Peyer's patch (tissue), 4 donors: ENCODE data around the gene SMARCA2. TPM values are rescaled to one million over a fixed set of nuclear protein-coding genes. Genes with fewer than 3 reads are reported as not detected.

Experiments used
- DNase-seq, 3 donors: peaks; one replicate each; pipeline ENCODE4 v3.0.0-alpha.2; 2017 to 2019
- H3K27ac ChIP-seq, 4 donors: fragments of 200-600 bp; sonication (generic); one replicate each; pipeline ENCODE4 v1.5.1; 2016 to 2019
- H3K27me3 ChIP-seq, 2 donors: fragments of 200-600 bp; sonication (generic); one replicate each; pipeline ENCODE4 v1.5.1; 2019
- H3K36me3 ChIP-seq, 3 donors: fragments of 200-600 bp; sonication (generic); one replicate each; pipeline ENCODE4 v1.5.1; 2016 to 2019
- H3K4me1 ChIP-seq, 4 donors: fragments of 200-600 bp; sonication (generic); one replicate each; pipeline ENCODE4 v1.5.1; 2016 to 2019
- H3K4me3 ChIP-seq, 4 donors: fragments of 200-600 bp; sonication (generic); 1 replicate in 3 of 4; 2 replicates in 1 of 4; pipeline ENCODE4 v1.5.1; 2016 to 2019; ENCODE audit warnings: mild to moderate bottlenecking in 1 of 4
- H3K9me3 ChIP-seq, 4 donors: fragments of 200-600 bp; sonication (generic); one replicate each; pipeline ENCODE4 v1.5.1; 2016 to 2019; ENCODE audit warnings: mild to moderate bottlenecking in 1 of 4
- POLR2A ChIP-seq, 2 donors: fragments of 450-650 bp; IDR thresholded peaks; one replicate each; pipeline ENCODE4 v1.5.1; 2017; ENCODE audit warnings: antibody characterized with exemption in 2 of 2, mild to moderate bottlenecking in 2 of 2, moderate library complexity in 2 of 2
- total RNA-seq, 4 donors: library from RNA; depleted of rRNA; stranded (reverse); fragments of >200 nt; gene quantifications; one replicate each; pipeline ENCODE4 v1.1.0, GENCODE V29; 2016
- TF ChIP-seq, protein P1 (sequence below), 6 experiments: fragments of 450-650 bp in 4 of 6; fragments of 200-600 bp in 2 of 6; sonication (generic) in 1 of 6; IDR thresholded peaks; one replicate each; pipeline ENCODE4 v1.5.1; 2017 to 2019; ENCODE audit warnings: antibody characterized with exemption in 6 of 6, mild to moderate bottlenecking in 3 of 6, moderate library complexity in 1 of 6

SMARCA2 gene
- total RNA-seq, 4 donors from 2014 or later = 93.7 to 297 (median 113) TPM

DNA sequence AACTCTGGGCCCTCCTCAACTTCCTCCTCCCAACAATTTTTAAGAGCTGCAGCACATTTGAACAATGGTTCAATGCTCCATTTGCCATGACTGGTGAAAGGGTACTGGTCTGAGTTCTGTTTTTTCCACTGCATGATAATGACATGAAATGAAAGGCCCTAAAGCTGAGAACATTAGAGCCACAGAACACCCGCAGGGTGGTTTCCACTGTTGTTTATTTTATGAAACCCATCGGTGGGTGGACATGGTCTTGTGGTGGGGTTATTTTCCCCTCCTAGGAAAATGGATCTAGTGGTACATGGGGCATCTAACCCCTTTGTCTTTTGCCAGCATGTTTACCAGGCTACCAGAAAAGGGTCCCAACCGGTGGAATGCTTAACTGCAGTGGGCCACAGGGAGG, 71.8 kb downstream of the SMARCA2 start:
- no peaks in the 10 kb centered on the region for H3K27me3 ChIP-seq

DNA sequence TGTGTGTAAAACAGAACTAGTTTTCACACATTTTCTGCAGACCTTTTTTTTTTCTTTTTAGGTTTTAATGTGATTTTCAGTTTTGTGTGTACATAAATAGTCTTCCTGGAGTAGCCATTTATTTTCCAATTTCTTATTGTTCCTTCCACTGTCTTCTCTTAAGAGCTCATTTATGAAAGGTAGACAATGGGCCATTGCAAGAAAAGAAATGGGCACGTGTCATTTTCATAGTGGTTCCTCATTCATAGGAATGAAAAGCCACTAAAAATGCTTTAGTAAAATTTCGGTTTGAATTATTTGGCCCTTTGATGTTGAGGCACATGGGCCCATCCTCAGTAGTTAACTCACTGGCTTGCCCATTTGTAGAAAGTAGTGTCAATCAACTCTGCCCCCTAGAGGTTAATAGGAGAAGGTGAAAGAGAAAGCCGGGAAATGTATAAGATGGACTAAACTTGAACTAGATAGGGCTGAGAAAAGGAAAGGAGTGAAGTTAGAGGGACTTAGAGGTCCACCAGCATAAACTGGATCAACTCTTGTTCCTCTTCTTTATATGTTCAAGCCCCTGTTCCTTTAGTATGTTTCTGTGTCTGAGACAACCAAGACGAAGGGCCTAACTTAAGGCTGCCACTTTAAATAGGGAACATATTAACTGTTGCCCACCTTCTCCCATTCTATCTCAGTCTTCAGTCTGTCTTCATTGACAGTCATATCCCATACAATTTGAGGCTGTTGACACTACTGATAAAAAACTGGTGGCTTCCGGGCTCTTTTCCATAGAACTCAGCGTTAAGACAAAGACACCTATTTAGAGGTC, 72.6 kb downstream of the SMARCA2 start:
- Histone ChIP-seq H3K4me3 (no peak overlapping the region), H3K4me1 (no peaks in the 10 kb centered on the region), H3K36me3 (peaks cover 0 to 87% (median 0%) of the 10 kb centered on the region in 3 donors), H3K9me3 (no peaks in the 10 kb centered on the region), H3K27ac (no peak overlapping the region), H3K27me3 (no peaks in the 10 kb centered on the region)
- TF ChIP-seq, protein P1, sequence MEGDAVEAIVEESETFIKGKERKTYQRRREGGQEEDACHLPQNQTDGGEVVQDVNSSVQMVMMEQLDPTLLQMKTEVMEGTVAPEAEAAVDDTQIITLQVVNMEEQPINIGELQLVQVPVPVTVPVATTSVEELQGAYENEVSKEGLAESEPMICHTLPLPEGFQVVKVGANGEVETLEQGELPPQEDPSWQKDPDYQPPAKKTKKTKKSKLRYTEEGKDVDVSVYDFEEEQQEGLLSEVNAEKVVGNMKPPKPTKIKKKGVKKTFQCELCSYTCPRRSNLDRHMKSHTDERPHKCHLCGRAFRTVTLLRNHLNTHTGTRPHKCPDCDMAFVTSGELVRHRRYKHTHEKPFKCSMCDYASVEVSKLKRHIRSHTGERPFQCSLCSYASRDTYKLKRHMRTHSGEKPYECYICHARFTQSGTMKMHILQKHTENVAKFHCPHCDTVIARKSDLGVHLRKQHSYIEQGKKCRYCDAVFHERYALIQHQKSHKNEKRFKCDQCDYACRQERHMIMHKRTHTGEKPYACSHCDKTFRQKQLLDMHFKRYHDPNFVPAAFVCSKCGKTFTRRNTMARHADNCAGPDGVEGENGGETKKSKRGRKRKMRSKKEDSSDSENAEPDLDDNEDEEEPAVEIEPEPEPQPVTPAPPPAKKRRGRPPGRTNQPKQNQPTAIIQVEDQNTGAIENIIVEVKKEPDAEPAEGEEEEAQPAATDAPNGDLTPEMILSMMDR (IDR thresholded peaks at IDR 0.05) = peak; percentile 40 to 73 (median 64)
- no peak for TF ChIP-seq POLR2A (IDR thresholded peaks at IDR 0.05)
- no peak for DNase-seq

More for the DNA sequence above, 71.8 kb downstream of the SMARCA2 start:
- H3K36me3 ChIP-seq = peaks cover 0 to 92% (median 0%) of the 10 kb centered on the region in 3 donors
- TF ChIP-seq POLR2A (IDR thresholded peaks at IDR 0.05) = no peak
- TF ChIP-seq, protein P1 (IDR thresholded peaks at IDR 0.05) = no peak
- no peak overlapping the region for H3K4me3 ChIP-seq
- no peak overlapping the region for H3K27ac ChIP-seq
- no peaks in the 10 kb centered on the region for H3K4me1 ChIP-seq
- no peak for DNase-seq
- H3K9me3 ChIP-seq = no peaks in the 10 kb centered on the region

- Histone ChIP-seq H3K9me3 (no peaks in the 10 kb centered on the region), H3K27me3 (no peaks in the 10 kb centered on the region), H3K36me3 (peaks cover 0 to 63% (median 0%) of the 10 kb centered on the region in 3 donors), H3K4me3 (no peak overlapping the region), H3K4me1 (no peaks in the 10 kb centered on the region), H3K27ac (no peak overlapping the region)
- no peak for TF ChIP-seq POLR2A (IDR thresholded peaks at IDR 0.05)
- TF ChIP-seq, protein P1 (IDR thresholded peaks at IDR 0.05) = no peak
- DNase-seq = no peak
Measured at GRCh38 chr9:2093920-2094597, 78.9 kb downstream of the SMARCA2 start.

GRCh38 chr9:2096376-2096970, 81.3 kb downstream of the SMARCA2 start:
- DNase-seq = no peak
- Histone ChIP-seq H3K27me3 (no peaks in the 10 kb centered on the region), H3K9me3 (no peaks in the 10 kb centered on the region), H3K36me3 (peaks cover 0 to 65% (median 0%) of the 10 kb centered on the region in 3 donors), H3K4me1 (no peaks in the 10 kb centered on the region), H3K27ac (no peak overlapping the region), H3K4me3 (no peak overlapping the region)
- no peak for TF ChIP-seq POLR2A (IDR thresholded peaks at IDR 0.05)
- TF ChIP-seq, protein P1 (IDR thresholded peaks at IDR 0.05) = no peak

- DNase-seq = no peak
- Histone ChIP-seq H3K4me1 (no peaks in the 10 kb centered on the region), H3K27ac (no peak overlapping the region), H3K27me3 (no peaks in the 10 kb centered on the region), H3K9me3 (no peaks in the 10 kb centered on the region), H3K4me3 (no peak overlapping the region), H3K36me3 (peaks cover 0 to 70% (median 0%) of the 10 kb centered on the region in 3 donors)
- TF ChIP-seq POLR2A (IDR thresholded peaks at IDR 0.05) = no peak
- TF ChIP-seq, protein P1 (IDR thresholded peaks at IDR 0.05) = no peak
Measured at GRCh38 chr9:2106666-2107065, 91.5 kb downstream of the SMARCA2 start.
